Liver (tissue), 9 donors: ENCODE measurements around the gene HIP1R. TPM values are rescaled to one million over a fixed set of nuclear protein-coding genes. Genes with fewer than 3 reads are reported as not detected.

ENCODE experiments used
- DNase-seq: peaks from one replicate; pipeline ENCODE4 v3.0.0-alpha.2; 2017; ENCODE audit warnings: low spot score
- H3K27ac ChIP-seq, 2 donors: one replicate each; pipeline ENCODE4 v1.7.0; 2013; ENCODE audit warnings: inconsistent platforms in 2 of 2, low read length in 2 of 2, control low read depth in 1 of 2, low read depth in 1 of 2, mild to moderate bottlenecking in 1 of 2
- H3K27me3 ChIP-seq, 4 donors: one replicate each; pipeline versions ENCODE4 v1.6.1 to v1.7.0; 2013; ENCODE audit warnings: low read length in 3 of 4, inconsistent platforms in 1 of 4, mild to moderate bottlenecking in 1 of 4, moderate library complexity in 1 of 4; ENCODE audit not compliant: control insufficient read depth in 4 of 4, insufficient read depth in 4 of 4
- H3K36me3 ChIP-seq, 4 donors: one replicate each; pipeline versions ENCODE4 v1.6.1 to v1.7.0; 2013; ENCODE audit warnings: low read length in 3 of 4, mild to moderate bottlenecking in 3 of 4, low read depth in 1 of 4, moderate library complexity in 1 of 4; ENCODE audit not compliant: control insufficient read depth in 4 of 4, insufficient read depth in 3 of 4
- H3K4me1 ChIP-seq, 4 donors: one replicate each; pipeline versions ENCODE4 v1.6.1 to v1.7.0; 2013; ENCODE audit warnings: low read length in 3 of 4, mild to moderate bottlenecking in 3 of 4, moderate library complexity in 1 of 4; ENCODE audit not compliant: control insufficient read depth in 4 of 4, insufficient read depth in 4 of 4
- H3K4me3 ChIP-seq, 3 donors: one replicate each; pipeline versions ENCODE4 v1.6.1 to v1.7.0; 2013; ENCODE audit warnings: low read length in 3 of 3, control low read depth in 1 of 3, low read depth in 1 of 3, mild to moderate bottlenecking in 1 of 3
- H3K9ac ChIP-seq, 2 donors: one replicate each; pipeline ENCODE4 v1.7.0; 2013; ENCODE audit warnings: low read length in 2 of 2, mild to moderate bottlenecking in 2 of 2, moderate library complexity in 2 of 2, control low read depth in 1 of 2, low read depth in 1 of 2
- H3K9me3 ChIP-seq, 4 donors: one replicate each; pipeline versions ENCODE4 v1.6.1 to v1.7.0; 2013; ENCODE audit warnings: low read length in 3 of 4; ENCODE audit not compliant: control insufficient read depth in 4 of 4
- EGR1 ChIP-seq, 2 donors: IDR thresholded peaks; 2 replicates each; pipeline ENCODE4 v1.6.1; 2016 to 2018; ENCODE audit warnings: antibody characterized with exemption in 2 of 2, low read depth in 2 of 2
- FOXA1 ChIP-seq: IDR thresholded peaks from 2 replicates; pipeline ENCODE4 v1.6.1; 2016; ENCODE audit warnings: antibody characterized with exemption
- GABPA ChIP-seq, 2 donors: IDR thresholded peaks in 1 of 2; conservative IDR thresholded peaks in 1 of 2; 2 replicates each; pipeline ENCODE4 v1.6.1; 2016; ENCODE audit warnings: antibody characterized with exemption in 2 of 2, mild to moderate bottlenecking in 1 of 2, moderate library complexity in 1 of 2
- HNF4A ChIP-seq, 2 donors: conservative IDR thresholded peaks; 2 replicates each; pipeline ENCODE4 v1.6.1; 2016; ENCODE audit warnings: antibody characterized with exemption in 2 of 2, mild to moderate bottlenecking in 2 of 2
- HNF4G ChIP-seq: IDR thresholded peaks from 2 replicates; pipeline ENCODE4 v1.6.1; 2016; ENCODE audit warnings: antibody characterized with exemption
- RAD21 ChIP-seq, 2 donors: IDR thresholded peaks; 2 replicates each; pipeline ENCODE4 v1.6.1; 2016; ENCODE audit warnings: antibody characterized with exemption in 2 of 2, mild to moderate bottlenecking in 2 of 2
- RXRA ChIP-seq, 2 donors: IDR thresholded peaks; 2 replicates each; pipeline ENCODE4 v1.6.1; 2017 to 2018; ENCODE audit warnings: antibody characterized with exemption in 2 of 2, mild to moderate bottlenecking in 1 of 2
- SP1 ChIP-seq: IDR thresholded peaks from 2 replicates; pipeline ENCODE4 v1.6.1; 2018; ENCODE audit warnings: antibody characterized with exemption, mild to moderate bottlenecking
- YY1 ChIP-seq: IDR thresholded peaks from 2 replicates; pipeline ENCODE4 v1.6.1; 2016; ENCODE audit warnings: antibody characterized with exemption, mild to moderate bottlenecking
- WGBS: extraction: QIAGEN DNeasy Blood & Tissue Kit; methylation state at CpG from one replicate; pipeline ENCODE4 v1.1.7; 2013; 5-methylcytosine and 5-hydroxymethylcytosine counted together
- polyA plus RNA-seq, 2 donors: library from polyadenylated mRNA; stranded (reverse) in 1 of 2; unstranded in 1 of 2; fragments of 200-250 nt in 1 of 2; fragments of >200 nt in 1 of 2; fragmentation: Nextera tagmentation in 1 of 2; extraction: Ambion mirVana in 1 of 2; gene quantifications; one replicate each; pipeline versions ENCODE4 v1.2.1 to v1.2.3, GENCODE V29; 2013 to 2015
- total RNA-seq, 2 donors: library from RNA; depleted of rRNA; stranded (reverse); fragments of >200 nt; gene quantifications; one replicate each; pipeline ENCODE4 v1.2.3, GENCODE V29; 2014
- TF ChIP-seq, protein P1 (sequence below): IDR thresholded peaks from 2 replicates; pipeline ENCODE4 v1.6.1; 2016; ENCODE audit warnings: antibody characterized with exemption
- TF ChIP-seq, protein P2 (sequence below): IDR thresholded peaks from 2 replicates; pipeline ENCODE4 v1.6.1; 2016; ENCODE audit warnings: antibody characterized with exemption
- TF ChIP-seq, protein P3 (sequence below): fragments of 150-350 bp; IDR thresholded peaks from 2 replicates; pipeline ENCODE4 v1.5.1; 2017; ENCODE audit warnings: improper control_type of control experiment, low read depth, low read length; ENCODE audit not compliant: missing input control
- TF ChIP-seq, protein P4 (sequence below): IDR thresholded peaks from 2 replicates; pipeline ENCODE4 v1.6.1; 2016; ENCODE audit warnings: antibody characterized with exemption
- donor health status: healthy.
- donor health status: healthy.
- donor health status: healthy.
- donor health status: healthy.
- donor health status: healthy.

Gene HIP1R
- total and polyA plus RNA-seq, 4 donors = 12.4 to 52.5 (median 17.0) TPM

DNA sequence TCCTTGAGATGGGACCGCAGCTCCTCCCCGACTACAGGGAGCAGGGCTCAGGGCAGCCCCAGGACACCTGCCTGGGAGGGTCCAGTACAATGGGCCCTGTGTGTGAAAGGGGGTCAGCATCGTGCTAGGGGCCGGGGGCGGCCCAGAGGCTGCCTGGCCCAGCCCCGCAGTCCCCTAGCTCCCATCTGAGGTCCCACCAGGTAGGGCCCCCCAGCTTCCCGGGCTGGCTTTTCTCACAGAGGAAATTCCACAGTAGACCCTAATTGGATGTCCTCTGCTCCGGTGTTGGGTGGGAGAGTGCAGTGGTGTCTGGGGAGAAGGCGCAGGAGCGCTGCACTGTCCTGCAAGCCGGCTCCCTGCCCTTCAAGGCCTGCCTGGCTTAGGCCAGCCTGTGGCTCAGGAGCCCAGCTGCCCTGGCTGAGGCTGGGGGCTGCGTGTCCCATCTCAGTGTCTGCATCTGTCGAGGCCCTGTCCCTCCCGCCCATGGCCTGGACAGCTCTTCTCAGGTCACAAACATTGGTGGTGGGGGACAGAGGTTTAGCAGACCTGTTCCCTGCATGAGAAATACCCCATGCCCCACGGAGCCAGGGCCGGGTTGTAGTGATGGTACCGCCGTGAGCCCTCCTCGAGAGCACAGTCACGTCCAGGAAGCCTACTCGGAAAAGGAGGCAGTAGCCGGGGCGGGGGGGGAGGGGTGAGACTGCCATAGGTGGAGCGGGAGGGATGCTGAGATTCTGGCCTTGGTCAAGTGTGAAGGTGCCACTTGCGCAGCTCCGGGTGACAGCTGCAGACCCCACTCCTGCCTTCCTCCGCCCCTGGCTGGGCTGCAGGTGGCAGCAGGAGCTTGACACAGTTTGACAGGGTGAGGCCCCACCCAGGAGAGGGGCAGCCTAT, 11.6 kb downstream of the HIP1R start:
- peaks cover under 1 to 16% (median 7%) of the 10 kb centered on the region in 4 donors for H3K4me1 ChIP-seq
- peaks cover 0 to 7% (median 4%) of the 10 kb centered on the region in 4 donors for H3K36me3 ChIP-seq
- H3K9me3 ChIP-seq = no peaks in the 10 kb centered on the region
- WGBS = 91% methylated on average over 27 of the region's 27 CpGs
- no peaks in the 10 kb centered on the region for H3K27me3 ChIP-seq
- no peak overlapping the region for H3K9ac ChIP-seq
- DNase-seq = no peak
- TF ChIP-seq RAD21 (IDR thresholded peaks at IDR 0.05) (no peak), HNF4A (conservative IDR thresholded peaks at IDR 0.05) (no peak)
- no peak overlapping the region for H3K4me3 ChIP-seq
- H3K27ac ChIP-seq = no peak overlapping the region

DNA sequence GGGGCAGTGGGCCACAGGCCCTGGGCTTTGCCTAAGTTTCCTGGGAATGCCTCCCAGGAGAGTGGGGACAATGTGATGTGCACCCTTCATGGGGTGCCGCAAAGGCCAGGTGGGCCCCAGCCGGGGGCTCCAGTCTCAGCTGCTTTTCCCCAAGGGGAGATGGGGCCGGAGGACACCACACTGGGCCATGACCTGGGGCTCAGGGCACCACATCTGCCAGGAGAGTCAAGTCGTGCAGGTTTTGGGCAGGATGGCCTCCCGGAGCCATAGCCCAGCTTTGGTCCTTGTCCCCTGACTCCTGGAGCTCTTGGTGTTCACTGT, 12.2 kb downstream of the HIP1R start:
- DNase-seq = no peak
- 92% methylated on average over 5 of the region's 5 CpGs for WGBS
- H3K4me1 ChIP-seq = peaks cover 0 to 9% (median 3%) of the 10 kb centered on the region in 4 donors
- H3K9ac ChIP-seq = no peak overlapping the region
- H3K27ac ChIP-seq = no peak overlapping the region
- H3K36me3 ChIP-seq = peaks cover 0 to 7% (median 4%) of the 10 kb centered on the region in 4 donors
- no peak for TF ChIP-seq SP1
- no peak for TF ChIP-seq FOXA1
- no peak for TF ChIP-seq EGR1 (IDR thresholded peaks at IDR 0.05; ENCODE audit: low read depth in 2 of 2)
- no peak for TF ChIP-seq HNF4G
- TF ChIP-seq, protein P1, sequence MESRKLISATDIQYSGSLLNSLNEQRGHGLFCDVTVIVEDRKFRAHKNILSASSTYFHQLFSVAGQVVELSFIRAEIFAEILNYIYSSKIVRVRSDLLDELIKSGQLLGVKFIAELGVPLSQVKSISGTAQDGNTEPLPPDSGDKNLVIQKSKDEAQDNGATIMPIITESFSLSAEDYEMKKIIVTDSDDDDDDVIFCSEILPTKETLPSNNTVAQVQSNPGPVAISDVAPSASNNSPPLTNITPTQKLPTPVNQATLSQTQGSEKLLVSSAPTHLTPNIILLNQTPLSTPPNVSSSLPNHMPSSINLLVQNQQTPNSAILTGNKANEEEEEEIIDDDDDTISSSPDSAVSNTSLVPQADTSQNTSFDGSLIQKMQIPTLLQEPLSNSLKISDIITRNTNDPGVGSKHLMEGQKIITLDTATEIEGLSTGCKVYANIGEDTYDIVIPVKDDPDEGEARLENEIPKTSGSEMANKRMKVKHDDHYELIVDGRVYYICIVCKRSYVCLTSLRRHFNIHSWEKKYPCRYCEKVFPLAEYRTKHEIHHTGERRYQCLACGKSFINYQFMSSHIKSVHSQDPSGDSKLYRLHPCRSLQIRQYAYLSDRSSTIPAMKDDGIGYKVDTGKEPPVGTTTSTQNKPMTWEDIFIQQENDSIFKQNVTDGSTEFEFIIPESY = no peak
- TF ChIP-seq GABPA (IDR thresholded peaks at IDR 0.05 in 1 of 2, conservative IDR thresholded peaks at IDR 0.05 in 1 of 2) = no peak
- no peak for TF ChIP-seq RXRA (IDR thresholded peaks at IDR 0.05)
- H3K4me3 ChIP-seq = no peak overlapping the region
- no peaks in the 10 kb centered on the region for H3K27me3 ChIP-seq
- no peaks in the 10 kb centered on the region for H3K9me3 ChIP-seq

DNA sequence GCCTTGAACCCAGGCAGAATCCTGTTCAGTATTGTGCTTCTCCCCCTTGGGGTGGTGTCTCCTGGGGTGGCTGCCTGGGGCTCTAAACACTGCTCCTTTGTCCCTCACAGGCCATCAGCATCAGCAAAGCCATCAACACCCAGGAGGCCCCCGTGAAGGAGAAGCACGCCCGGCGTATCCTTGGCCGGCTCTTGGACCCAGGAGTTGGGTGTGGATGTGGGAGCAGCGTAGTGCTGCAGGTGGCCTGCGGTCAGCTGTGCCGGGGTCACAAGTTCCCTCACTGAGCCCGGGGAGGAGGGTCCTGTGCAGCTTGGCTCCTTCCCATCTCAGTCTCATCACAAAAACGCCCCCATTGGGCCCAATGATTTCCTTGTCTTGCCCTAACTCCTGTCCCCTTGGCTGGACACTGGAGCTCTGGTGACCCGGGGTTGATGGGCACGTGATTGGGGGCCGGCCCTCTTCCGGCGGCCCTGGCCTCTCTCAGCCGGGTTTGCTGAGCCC, 12.7 kb downstream of the HIP1R start:
- H3K27me3 ChIP-seq = no peaks in the 10 kb centered on the region
- H3K4me3 ChIP-seq = no peak overlapping the region
- TF ChIP-seq, protein P2, sequence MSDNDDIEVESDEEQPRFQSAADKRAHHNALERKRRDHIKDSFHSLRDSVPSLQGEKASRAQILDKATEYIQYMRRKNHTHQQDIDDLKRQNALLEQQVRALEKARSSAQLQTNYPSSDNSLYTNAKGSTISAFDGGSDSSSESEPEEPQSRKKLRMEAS = no peak
- TF ChIP-seq, protein P3, sequence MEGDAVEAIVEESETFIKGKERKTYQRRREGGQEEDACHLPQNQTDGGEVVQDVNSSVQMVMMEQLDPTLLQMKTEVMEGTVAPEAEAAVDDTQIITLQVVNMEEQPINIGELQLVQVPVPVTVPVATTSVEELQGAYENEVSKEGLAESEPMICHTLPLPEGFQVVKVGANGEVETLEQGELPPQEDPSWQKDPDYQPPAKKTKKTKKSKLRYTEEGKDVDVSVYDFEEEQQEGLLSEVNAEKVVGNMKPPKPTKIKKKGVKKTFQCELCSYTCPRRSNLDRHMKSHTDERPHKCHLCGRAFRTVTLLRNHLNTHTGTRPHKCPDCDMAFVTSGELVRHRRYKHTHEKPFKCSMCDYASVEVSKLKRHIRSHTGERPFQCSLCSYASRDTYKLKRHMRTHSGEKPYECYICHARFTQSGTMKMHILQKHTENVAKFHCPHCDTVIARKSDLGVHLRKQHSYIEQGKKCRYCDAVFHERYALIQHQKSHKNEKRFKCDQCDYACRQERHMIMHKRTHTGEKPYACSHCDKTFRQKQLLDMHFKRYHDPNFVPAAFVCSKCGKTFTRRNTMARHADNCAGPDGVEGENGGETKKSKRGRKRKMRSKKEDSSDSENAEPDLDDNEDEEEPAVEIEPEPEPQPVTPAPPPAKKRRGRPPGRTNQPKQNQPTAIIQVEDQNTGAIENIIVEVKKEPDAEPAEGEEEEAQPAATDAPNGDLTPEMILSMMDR = no peak
- TF ChIP-seq YY1 = no peak
- TF ChIP-seq, protein P4, sequence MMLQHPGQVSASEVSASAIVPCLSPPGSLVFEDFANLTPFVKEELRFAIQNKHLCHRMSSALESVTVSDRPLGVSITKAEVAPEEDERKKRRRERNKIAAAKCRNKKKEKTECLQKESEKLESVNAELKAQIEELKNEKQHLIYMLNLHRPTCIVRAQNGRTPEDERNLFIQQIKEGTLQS = no peak
- WGBS = 93% methylated on average over 16 of the region's 16 CpGs
- DNase-seq = no peak
- no peak overlapping the region for H3K27ac ChIP-seq
- H3K4me1 ChIP-seq = peaks cover 0 to 7% (median under 1%) of the 10 kb centered on the region in 4 donors
- H3K36me3 ChIP-seq = peaks cover 0 to 7% (median 4%) of the 10 kb centered on the region in 4 donors
- no peaks in the 10 kb centered on the region for H3K9me3 ChIP-seq
- H3K9ac ChIP-seq = no peak overlapping the region
